Measurements from ENCODE around the gene XYLT1. TPM values are rescaled to one million over a fixed set of nuclear protein-coding genes. Genes with fewer than 3 reads are reported as not detected.

The XYLT1 gene
- total and polyA plus RNA-seq, 3 experiments from 2014 or later, result 1.4 to 9.1 (median 6.8) TPM

DNA sequence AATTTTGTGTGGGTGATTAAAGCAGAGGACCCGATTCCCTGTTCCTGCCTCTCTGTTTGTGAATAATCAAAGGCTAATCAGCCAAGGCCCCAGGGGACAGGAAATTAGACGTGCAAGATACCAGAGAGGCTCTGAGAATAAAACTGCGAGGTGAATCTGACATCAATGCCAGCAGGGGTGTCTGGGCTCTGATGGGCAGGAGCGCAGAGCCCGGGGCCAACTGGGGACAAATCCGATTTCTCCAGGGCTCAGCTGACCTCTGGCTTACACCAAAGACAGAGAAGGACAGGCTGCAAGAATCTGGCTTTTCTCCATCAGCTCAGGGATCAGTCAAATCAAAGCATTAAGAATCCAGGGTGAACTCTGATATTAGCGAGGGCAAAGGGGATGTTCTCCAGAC, 174.3 kb downstream of the XYLT1 start:
- peak overlapping the region in 1 of 7 donors; percentile 62 for H3K4me3 Mint-ChIP-seq
- H3K27me3 ChIP-seq (ENCODE audit: insufficient read depth, low read length, poor library complexity, severe bottlenecking), result no peaks in the 10 kb centered on the region
- H3K4me1 Mint-ChIP-seq, result peaks cover 4 to 13% (median 6%) of the 10 kb centered on the region in 3 donors
- no peaks in the 10 kb centered on the region for H3K9me3 Mint-ChIP-seq
- H3K4me1 ChIP-seq (ENCODE audit: insufficient read depth, low read length), result no peaks in the 10 kb centered on the region
- H3K9me3 ChIP-seq (ENCODE audit: low read length), result no peaks in the 10 kb centered on the region
- POLR2A ChIA-PET, result no interaction called here
- peaks cover 0 to 2% of the 10 kb centered on the region in 2 donors for H3K27me3 Mint-ChIP-seq
- H3K27ac ChIP-seq (ENCODE audit: low read depth, low read length), result no peak overlapping the region
- H3K36me3 Mint-ChIP-seq, result peaks cover 0 to 3% (median 2%) of the 10 kb centered on the region in 3 donors
- peak overlapping the region in 1 of 8 donors; percentile 19 for H3K27ac Mint-ChIP-seq
- H3K4me3 ChIP-seq (ENCODE audit: low read length), result no peak overlapping the region
- no peak for DNase-seq
- CTCF ChIA-PET, result no interaction called here
- no peaks in the 10 kb centered on the region for H3K36me3 ChIP-seq (ENCODE audit: insufficient read depth, low read length)

GRCh38 chr16:17295948-17296347, 174.8 kb downstream of the XYLT1 start:
- no peak overlapping the region for H3K4me3 Mint-ChIP-seq
- peaks cover 0 to 2% of the 10 kb centered on the region in 2 donors for H3K27me3 Mint-ChIP-seq
- H3K9me3 ChIP-seq (ENCODE audit: low read length), result no peaks in the 10 kb centered on the region
- H3K9me3 Mint-ChIP-seq, result no peaks in the 10 kb centered on the region
- H3K27me3 ChIP-seq (ENCODE audit: insufficient read depth, low read length, poor library complexity, severe bottlenecking), result no peaks in the 10 kb centered on the region
- peaks cover 0 to 3% (median 2%) of the 10 kb centered on the region in 3 donors for H3K36me3 Mint-ChIP-seq
- no peak for DNase-seq
- no peaks in the 10 kb centered on the region for H3K4me1 ChIP-seq (ENCODE audit: insufficient read depth, low read length)
- no peaks in the 10 kb centered on the region for H3K36me3 ChIP-seq (ENCODE audit: insufficient read depth, low read length)
- H3K4me1 Mint-ChIP-seq, result peaks cover 4 to 12% (median 6%) of the 10 kb centered on the region in 3 donors
- CTCF ChIA-PET, result no interaction called here
- no peak overlapping the region for H3K27ac ChIP-seq (ENCODE audit: low read depth, low read length)
- no peak overlapping the region for H3K4me3 ChIP-seq (ENCODE audit: low read length)
- peak overlapping the region in 1 of 8 donors; percentile 66 for H3K27ac Mint-ChIP-seq
- POLR2A ChIA-PET, result no interaction called here

GRCh38 chr16:17294856-17295255, 175.9 kb downstream of the XYLT1 start:
- CTCF ChIA-PET, result no interaction called here
- peak overlapping the region in 3 of 8 donors; percentile 16 to 60 (median 39) for H3K27ac Mint-ChIP-seq
- POLR2A ChIA-PET, result no interaction called here
- Histone ChIP-seq H3K4me3 (ENCODE audit: low read length) (no peak overlapping the region), H3K4me1 (ENCODE audit: insufficient read depth, low read length) (no peaks in the 10 kb centered on the region), H3K27ac (ENCODE audit: low read depth, low read length) (no peak overlapping the region), H3K36me3 (ENCODE audit: insufficient read depth, low read length) (no peaks in the 10 kb centered on the region), H3K9me3 (ENCODE audit: low read length) (no peaks in the 10 kb centered on the region), H3K27me3 (ENCODE audit: insufficient read depth, low read length, poor library complexity, severe bottlenecking) (no peaks in the 10 kb centered on the region)
- DNase-seq, result no peak
- H3K4me1 Mint-ChIP-seq, result peaks cover 4 to 6% (median 6%) of the 10 kb centered on the region in 3 donors
- H3K27me3 Mint-ChIP-seq, result peaks cover 0 to 2% of the 10 kb centered on the region in 2 donors
- H3K9me3 Mint-ChIP-seq, result no peaks in the 10 kb centered on the region
- peaks cover 0 to 3% (median 2%) of the 10 kb centered on the region in 3 donors for H3K36me3 Mint-ChIP-seq
- no peak overlapping the region for H3K4me3 Mint-ChIP-seq

DNA sequence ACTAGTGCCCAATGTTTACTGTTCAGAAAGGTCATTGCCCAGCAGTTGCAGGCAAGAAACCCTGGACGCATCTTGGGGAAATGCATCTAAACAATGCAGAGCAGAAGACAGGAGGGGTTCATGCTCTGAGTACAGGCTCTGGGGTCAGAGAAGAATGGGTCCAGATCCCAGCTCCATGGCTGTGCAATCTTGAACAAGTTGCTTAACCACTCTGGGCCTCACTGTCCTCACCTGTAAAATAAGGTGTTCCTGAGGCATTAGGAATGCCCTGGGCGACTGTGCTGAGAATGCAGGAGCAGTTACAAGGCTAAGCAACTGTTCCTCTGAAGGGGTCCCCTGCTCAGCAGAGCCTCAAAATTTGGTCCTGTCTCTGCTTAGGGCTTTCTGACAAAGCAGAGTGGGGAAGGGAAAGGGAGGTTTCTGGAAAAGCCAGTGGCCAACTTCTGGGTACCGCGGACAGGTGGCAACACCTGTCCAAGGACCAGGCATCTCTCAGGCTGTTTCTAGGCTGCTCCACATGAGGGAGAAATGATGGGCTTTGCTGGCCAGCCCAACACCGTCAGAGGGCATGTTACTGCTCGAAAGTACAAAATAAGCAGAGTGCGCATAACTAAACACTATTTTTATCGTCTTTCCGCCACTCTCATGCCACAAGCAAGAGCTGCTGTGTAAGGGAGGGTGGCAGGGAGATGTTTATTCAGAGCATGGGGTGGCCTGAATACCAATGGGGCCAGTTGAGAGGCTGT, 176.8 kb downstream of the XYLT1 start:
- Mint-ChIP-seq H3K4me1 (peaks cover 4 to 6% (median 6%) of the 10 kb centered on the region in 3 donors), H3K27me3 (no peaks in the 10 kb centered on the region), H3K36me3 (peaks cover 2 to 6% (median 2%) of the 10 kb centered on the region in 3 donors), H3K27ac (no peak overlapping the region), H3K4me3 (no peak overlapping the region), H3K9me3 (peaks cover 0 to 3% (median 0%) of the 10 kb centered on the region in 5 donors)
- DNase-seq, result no peak
- ChIA-PET CTCF (no interaction called here), POLR2A (no interaction called here)
- Histone ChIP-seq H3K27ac (ENCODE audit: low read depth, low read length) (no peak overlapping the region), H3K4me1 (ENCODE audit: insufficient read depth, low read length) (no peaks in the 10 kb centered on the region), H3K36me3 (ENCODE audit: insufficient read depth, low read length) (no peaks in the 10 kb centered on the region), H3K27me3 (ENCODE audit: insufficient read depth, low read length, poor library complexity, severe bottlenecking) (no peaks in the 10 kb centered on the region), H3K9me3 (ENCODE audit: low read length) (no peaks in the 10 kb centered on the region), H3K4me3 (ENCODE audit: low read length) (no peak overlapping the region)

- DNase-seq, result no peak
- ChIA-PET POLR2A (no interaction called here), CTCF (no interaction called here)
- H3K4me3 Mint-ChIP-seq, result no peak overlapping the region
- H3K4me3 ChIP-seq (ENCODE audit: low read length), result no peak overlapping the region
- H3K27ac ChIP-seq (ENCODE audit: low read depth, low read length), result no peak overlapping the region
- peak overlapping the region in 1 of 8 donors; percentile 9 for H3K27ac Mint-ChIP-seq
- no peaks in the 10 kb centered on the region for H3K27me3 ChIP-seq (ENCODE audit: insufficient read depth, low read length, poor library complexity, severe bottlenecking)
- peaks cover 2 to 6% (median 2%) of the 10 kb centered on the region in 3 donors for H3K36me3 Mint-ChIP-seq
- H3K27me3 Mint-ChIP-seq, result no peaks in the 10 kb centered on the region
- no peaks in the 10 kb centered on the region for H3K9me3 ChIP-seq (ENCODE audit: low read length)
- H3K36me3 ChIP-seq (ENCODE audit: insufficient read depth, low read length), result no peaks in the 10 kb centered on the region
- H3K9me3 Mint-ChIP-seq, result peaks cover 0 to 3% (median 0%) of the 10 kb centered on the region in 5 donors
- peaks cover 7 to 14% (median 9%) of the 10 kb centered on the region in 3 donors for H3K4me1 Mint-ChIP-seq
- H3K4me1 ChIP-seq (ENCODE audit: insufficient read depth, low read length), result no peaks in the 10 kb centered on the region
Observed at GRCh38 chr16:17291289-17291688, 179.5 kb downstream of the XYLT1 start.

DNA sequence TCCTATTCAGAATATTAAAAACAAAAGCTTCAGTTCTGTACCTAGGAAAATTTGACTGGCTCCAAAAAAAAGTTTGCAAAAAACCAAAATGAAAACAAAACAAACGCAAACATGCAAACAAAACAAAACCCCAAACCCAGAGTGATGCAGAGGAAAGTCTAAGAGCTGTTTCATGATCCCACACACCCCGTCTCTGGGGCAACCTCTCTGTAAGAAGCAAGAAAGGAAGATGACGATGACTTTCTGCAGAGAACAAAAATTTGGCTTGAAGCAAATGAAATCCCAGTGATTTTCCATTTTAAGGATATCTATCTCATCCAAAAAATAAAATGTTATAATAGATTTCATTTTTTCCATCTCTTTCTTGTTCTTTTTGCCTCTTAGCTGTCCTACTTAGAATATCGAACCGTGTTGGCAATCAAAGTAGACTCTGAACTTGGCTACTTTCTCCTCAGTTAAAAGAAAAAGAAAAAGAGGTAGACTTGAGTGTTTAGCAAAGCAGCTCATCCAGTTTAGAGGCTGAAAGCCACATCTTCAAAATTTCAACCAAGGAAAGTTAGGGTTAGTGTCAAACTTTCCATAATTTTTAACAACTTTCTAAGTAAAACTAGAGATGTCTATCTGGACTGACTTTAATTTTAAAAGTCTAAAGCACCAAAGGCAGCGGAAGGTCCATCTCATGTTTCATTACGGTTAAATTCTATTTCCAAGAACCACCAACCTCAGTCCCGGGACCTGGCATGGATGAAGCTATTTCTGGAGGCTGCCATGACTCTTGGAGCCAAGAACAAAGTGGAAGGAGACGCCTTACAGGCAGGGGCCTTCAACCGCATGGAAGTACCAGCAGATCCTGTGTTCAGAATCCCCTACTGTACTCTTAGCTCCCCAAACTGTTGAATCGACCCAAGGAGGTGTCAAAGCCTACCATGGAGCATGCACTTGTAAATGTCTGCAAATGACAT, 180.8 kb downstream of the XYLT1 start:
- no peaks in the 10 kb centered on the region for H3K36me3 ChIP-seq (ENCODE audit: insufficient read depth, low read length)
- no peak for DNase-seq
- Mint-ChIP-seq H3K27me3 (no peaks in the 10 kb centered on the region), H3K36me3 (peaks cover 2 to 6% (median 2%) of the 10 kb centered on the region in 3 donors), H3K9me3 (peaks cover 0 to 3% (median 0%) of the 10 kb centered on the region in 5 donors), H3K27ac (peak overlapping the region in 1 of 8 donors; percentile 70), H3K4me1 (peaks cover 7 to 26% (median 13%) of the 10 kb centered on the region in 3 donors), H3K4me3 (no peak overlapping the region)
- no peaks in the 10 kb centered on the region for H3K9me3 ChIP-seq (ENCODE audit: low read length)
- CTCF ChIA-PET, result interaction anchor here (1.0 to 1.7 kb wide), 2 partner anchors 12 to 25 kb away, joined by 3 read pairs; no protein-coding TSS in a partner anchor
- H3K27ac ChIP-seq (ENCODE audit: low read depth, low read length), result no peak overlapping the region
- H3K4me3 ChIP-seq (ENCODE audit: low read length), result no peak overlapping the region
- POLR2A ChIA-PET, result no interaction called here
- no peaks in the 10 kb centered on the region for H3K27me3 ChIP-seq (ENCODE audit: insufficient read depth, low read length, poor library complexity, severe bottlenecking)
- H3K4me1 ChIP-seq (ENCODE audit: insufficient read depth, low read length), result no peaks in the 10 kb centered on the region

DNA sequence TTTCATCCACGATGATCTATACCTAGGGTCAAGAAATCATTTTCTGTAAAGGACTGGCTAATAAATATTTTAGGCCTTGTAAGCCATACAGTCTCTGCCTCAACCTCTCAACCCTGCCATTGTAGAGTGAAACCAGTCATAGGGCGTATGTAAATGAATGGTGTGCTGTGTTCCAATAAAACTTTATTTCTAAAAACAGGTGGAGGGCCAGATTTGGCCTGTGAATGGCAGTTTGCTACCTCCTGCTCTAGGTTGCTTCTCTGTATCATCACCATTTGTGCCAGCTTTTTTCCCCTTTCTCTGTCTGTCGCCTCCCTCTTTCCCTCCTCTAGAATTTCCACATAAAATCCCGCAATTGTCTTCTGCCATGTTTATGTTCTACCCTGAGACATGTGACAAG, 181.7 kb downstream of the XYLT1 start:
- POLR2A ChIA-PET, result no interaction called here

More for the DNA sequence above, 181.7 kb downstream of the XYLT1 start:
- Histone ChIP-seq H3K36me3 (ENCODE audit: insufficient read depth, low read length) (no peaks in the 10 kb centered on the region), H3K9me3 (ENCODE audit: low read length) (no peaks in the 10 kb centered on the region), H3K27ac (ENCODE audit: low read depth, low read length) (no peak overlapping the region), H3K4me3 (ENCODE audit: low read length) (no peak overlapping the region), H3K27me3 (ENCODE audit: insufficient read depth, low read length, poor library complexity, severe bottlenecking) (no peaks in the 10 kb centered on the region), H3K4me1 (ENCODE audit: insufficient read depth, low read length) (no peaks in the 10 kb centered on the region)
- no peaks in the 10 kb centered on the region for H3K27me3 Mint-ChIP-seq
- peaks cover 0 to 3% (median 0%) of the 10 kb centered on the region in 5 donors for H3K9me3 Mint-ChIP-seq
- no peak for DNase-seq
- H3K4me1 Mint-ChIP-seq, result peaks cover 7 to 33% (median 14%) of the 10 kb centered on the region in 3 donors
- H3K36me3 Mint-ChIP-seq, result peaks cover 2 to 6% (median 2%) of the 10 kb centered on the region in 3 donors
- CTCF ChIA-PET, result interaction anchor here (1.0 to 1.7 kb wide), 2 partner anchors 13 to 26 kb away, joined by 3 read pairs; no protein-coding TSS in a partner anchor
- H3K27ac Mint-ChIP-seq, result peak overlapping the region in 1 of 8 donors; percentile 15
- no peak overlapping the region for H3K4me3 Mint-ChIP-seq

All from CD8-positive, alpha-beta memory T cell (primary cell).